GM19351 (cell line): Measurements from ENCODE around the gene TMEM235.
"Not testable (repeated sequence)": the region's sequence is repeated elsewhere in the genome, so short reads cannot be mapped to it uniquely, and the experiment has no call there.

ENCODE experiments used
- ATAC-seq: cut with Tn5 transposase; IDR thresholded peaks from one replicate; pipeline ENCODE4 v1.9.1; 2021; ENCODE audit warnings: mild to moderate bottlenecking, moderate library complexity; ENCODE audit not compliant: unreplicated experiment

Gene TMEM235

GRCh38 chr17:78214706-78215061 lies 16.7 kb upstream of the TMEM235 start:
- no peak for ATAC-seq

GRCh38 chr17:78219396-78220150 lies 11.9 kb upstream of the TMEM235 start:
- no peak for ATAC-seq

- no peak for ATAC-seq
Measured at GRCh38 chr17:78223061-78223460, 8.4 kb upstream of the TMEM235 start.

GRCh38 chr17:78223765-78224164 lies 7.7 kb upstream of the TMEM235 start:
- ATAC-seq, result no peak

- no peak for ATAC-seq
Measured at GRCh38 chr17:78224231-78225087, 7.0 kb upstream of the TMEM235 start.

- no peak for ATAC-seq
Measured at GRCh38 chr17:78225088-78225865, 6.2 kb upstream of the TMEM235 start.

- no peak for ATAC-seq
Measured at GRCh38 chr17:78226055-78226758, 5.2 kb upstream of the TMEM235 start.

- no peak for ATAC-seq
Measured at GRCh38 chr17:78226759-78227454, 4.5 kb upstream of the TMEM235 start.

GRCh38 chr17:78227455-78227916 lies 3.9 kb upstream of the TMEM235 start:
- ATAC-seq, result no peak

GRCh38 chr17:78228176-78228575 lies 3.3 kb upstream of the TMEM235 start:
- no peak for ATAC-seq

- ATAC-seq, result no peak
Measured at GRCh38 chr17:78230252-78230962, 1.0 kb upstream of the TMEM235 start.

- no peak for ATAC-seq
Measured at GRCh38 chr17:78231991-78232858, 794 bp downstream of the TMEM235 start.

- ATAC-seq, result no peak
Measured at GRCh38 chr17:78232859-78233173, 1.4 kb downstream of the TMEM235 start.

GRCh38 chr17:78233678-78234077 lies 2.2 kb downstream of the TMEM235 start:
- no peak for ATAC-seq

GRCh38 chr17:78234261-78234865 lies 2.9 kb downstream of the TMEM235 start:
- no peak for ATAC-seq

- not testable (repeated sequence) for ATAC-seq
Measured at GRCh38 chr17:78235022-78235421, 3.6 kb downstream of the TMEM235 start.

- no peak for ATAC-seq
Measured at GRCh38 chr17:78235885-78236284, 4.5 kb downstream of the TMEM235 start.
